GM12865 (cell line): ENCODE results near the gene MAP3K12.

ENCODE experiments used
- DNase-seq: peaks from one replicate; pipeline ENCODE4 v3.0.0; 2010; ENCODE audit warnings: low read depth
- H3K4me3 ChIP-seq: 2 replicates; pipeline ENCODE4 v1.5.1; 2011; ENCODE audit warnings: mild to moderate bottlenecking, low read depth, low read length, control low read depth
- CTCF ChIP-seq: IDR thresholded peaks from 2 replicates; pipeline ENCODE4 v1.5.1; 2011; ENCODE audit warnings: low read length, control low read depth, low read depth, inconsistent platforms; ENCODE audit not compliant: insufficient read depth; ENCODE audit errors: missing control alignments

Gene MAP3K12

DNA sequence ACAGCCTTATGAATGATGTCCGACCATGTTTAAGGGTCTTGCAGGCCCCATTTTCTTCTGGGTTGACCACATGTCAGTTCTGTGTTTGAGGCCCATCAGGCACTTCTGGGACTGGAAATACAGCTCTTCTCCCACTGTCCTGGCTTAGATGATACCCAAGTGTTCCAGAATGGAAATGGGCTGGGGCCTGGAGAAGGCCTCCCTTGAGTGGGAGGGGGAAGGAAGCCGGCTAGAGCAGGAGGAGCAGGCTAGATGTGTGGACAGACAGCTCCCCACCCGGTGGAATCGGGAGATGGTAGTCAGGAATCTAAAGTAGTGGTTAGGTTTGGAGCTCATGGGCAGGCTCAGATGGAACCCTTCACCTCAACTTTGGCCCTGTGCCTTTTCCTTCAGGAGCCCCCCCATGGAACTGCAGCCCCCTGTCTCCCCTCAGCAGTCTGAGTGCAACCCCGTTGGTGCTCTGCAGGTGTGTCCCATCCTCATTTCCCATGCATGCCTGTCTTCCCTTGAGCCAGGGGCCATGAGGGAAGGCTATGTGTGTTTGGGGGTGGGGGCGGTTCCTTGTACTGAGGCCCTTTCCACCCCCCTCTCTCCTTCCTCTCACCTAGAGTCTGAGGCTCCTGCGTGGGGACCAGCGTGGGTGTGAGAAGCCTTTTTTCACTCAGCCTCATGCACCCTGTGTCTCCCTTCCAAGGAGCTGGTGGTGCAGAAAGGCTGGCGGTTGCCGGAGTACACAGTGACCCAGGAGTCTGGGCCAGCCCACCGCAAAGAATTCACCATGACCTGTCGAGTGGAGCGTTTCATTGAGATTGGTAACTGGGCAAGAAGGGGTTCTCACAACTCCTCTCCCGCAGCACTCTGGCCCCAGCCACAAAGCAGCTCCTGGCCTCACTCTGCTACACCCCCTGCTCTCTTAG is 5.0 kb upstream of the MAP3K12 start:
- no peak for DNase-seq
- TF ChIP-seq CTCF: no peak
- H3K4me3 ChIP-seq: no peak overlapping the region

DNA sequence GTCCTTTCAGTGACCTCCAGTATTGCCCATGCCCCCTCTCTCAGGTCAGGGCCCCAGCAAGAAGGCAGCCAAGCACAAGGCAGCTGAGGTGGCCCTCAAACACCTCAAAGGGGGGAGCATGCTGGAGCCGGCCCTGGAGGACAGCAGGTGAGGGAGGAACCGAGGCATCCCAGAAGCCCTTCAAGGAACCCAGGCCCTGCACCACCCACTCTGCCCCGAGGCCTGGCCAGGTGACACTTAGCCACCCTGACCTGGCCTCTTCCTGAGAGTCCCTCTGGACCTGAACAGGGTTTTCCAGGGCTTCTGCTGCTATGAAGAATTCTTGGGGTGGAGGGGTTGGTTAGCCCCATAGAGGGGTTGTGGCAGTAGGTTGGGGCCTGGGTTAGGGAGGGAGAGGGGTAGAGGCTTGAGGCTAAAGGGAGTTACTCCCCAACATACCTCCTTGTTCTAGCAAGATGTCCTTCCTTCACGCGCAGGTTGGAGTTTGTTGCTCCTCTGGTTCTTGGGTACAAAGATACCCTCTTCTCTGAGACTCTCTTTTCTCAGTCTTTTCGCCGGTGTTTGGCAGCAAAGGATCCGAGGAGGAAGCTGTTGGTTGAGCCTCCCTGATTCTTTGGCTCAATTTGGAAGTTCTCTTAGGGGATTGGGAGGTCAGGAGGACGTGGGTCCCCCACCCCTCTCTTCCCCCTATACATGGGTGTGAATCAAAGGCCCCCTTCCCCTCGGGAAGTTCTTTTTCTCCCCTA is 3.9 kb upstream of the MAP3K12 start:
- no peak overlapping the region for H3K4me3 ChIP-seq
- no peak for TF ChIP-seq CTCF

DNA sequence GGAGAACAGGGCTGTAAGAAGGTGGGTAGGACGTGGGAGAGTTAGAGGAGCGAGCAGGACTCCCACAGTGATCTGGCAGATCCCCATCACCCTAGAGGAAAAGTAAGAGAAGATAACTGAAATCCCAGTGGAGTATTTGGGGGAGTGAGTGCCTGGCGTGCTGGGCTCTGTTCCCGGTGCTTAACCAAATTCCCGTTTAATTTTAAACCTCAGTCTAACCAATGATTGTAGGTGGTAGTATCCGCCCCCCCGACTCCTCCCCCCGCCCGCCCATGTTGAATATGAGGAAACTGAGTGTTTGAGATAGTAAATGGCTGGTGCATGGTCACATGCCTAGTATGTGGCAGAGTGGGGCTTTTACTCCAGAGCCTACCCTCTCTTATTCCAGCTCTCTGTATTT is 3.1 kb upstream of the MAP3K12 start:
- no peak for TF ChIP-seq CTCF
- no peak for DNase-seq
- peak overlapping the region; percentile 94 for H3K4me3 ChIP-seq

More for the DNA sequence above, 3.9 kb upstream of the MAP3K12 start:
- DNase-seq: no peak

- no peak for DNase-seq
- peak overlapping the region; percentile 94 for H3K4me3 ChIP-seq
- no peak for TF ChIP-seq CTCF
Observed at GRCh38 chr12:53501615-53502181, 2.4 kb upstream of the MAP3K12 start.

DNA sequence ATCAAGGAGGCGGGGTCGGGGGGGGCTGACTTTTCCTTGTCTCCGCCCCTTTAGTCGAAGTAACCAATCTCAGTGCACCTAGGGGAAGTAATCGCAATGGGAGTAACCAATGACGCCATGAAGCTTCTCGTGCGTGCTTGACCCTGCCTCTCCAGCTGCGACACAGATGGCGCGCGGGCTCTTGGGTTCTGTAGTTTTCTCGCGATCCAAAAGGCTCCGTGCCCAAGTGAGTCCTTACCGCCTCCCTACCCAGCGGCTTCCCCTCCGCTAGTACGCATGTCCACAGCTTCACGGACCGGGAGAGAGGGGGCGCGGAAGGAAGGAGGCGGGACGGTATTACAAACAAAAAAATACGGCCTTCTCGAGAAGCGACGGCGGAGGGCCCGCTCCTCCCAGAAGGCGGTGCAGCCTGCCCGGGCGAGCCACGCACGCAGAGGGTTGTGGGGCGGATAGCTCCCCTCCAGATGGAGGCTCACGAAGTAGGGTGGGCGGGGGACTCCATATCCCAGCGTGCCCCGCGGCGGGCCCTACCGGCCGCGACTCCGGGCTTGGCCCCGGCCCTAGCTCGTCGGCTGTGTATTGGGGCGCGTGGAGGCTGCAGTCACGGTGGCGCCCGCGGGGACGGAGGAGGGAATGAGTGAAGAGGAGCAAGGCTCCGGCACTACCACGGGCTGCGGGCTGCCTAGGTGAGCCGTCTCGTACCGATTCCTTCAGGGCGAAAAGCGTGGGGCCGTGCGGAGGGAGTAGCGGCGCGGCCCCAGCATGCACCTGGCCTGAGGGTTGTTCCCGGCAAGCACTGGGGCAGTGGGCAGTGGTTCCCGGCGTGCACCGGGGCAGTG is 1.7 kb upstream of the MAP3K12 start, which contains the start of gene TARBP2:
TSS of gene TARBP2 (plus strand) at position 508 of the 839 bp plus-strand sequence. CDS start at position 634, 126 bp downstream.
- no peak for TF ChIP-seq CTCF
- H3K4me3 ChIP-seq: peak within 1 kb of the TSS; percentile 94
- DNase-seq: peak; percentile 99

GRCh38 chr12:53500142-53500775 is 1.0 kb upstream of the MAP3K12 start:
- DNase-seq: no peak
- H3K4me3 ChIP-seq: peak overlapping the region; percentile 66
- TF ChIP-seq CTCF: no peak
